ENCODE results near the gene MYO5C.

- TF ChIP-seq ZNF629 (CRISPR knock-in tag; conservative IDR thresholded peaks at IDR 0.05) = no peak
- TF ChIP-seq ZNF510 (CRISPR knock-in tag; IDR thresholded peaks at IDR 0.05; ENCODE audit: low read depth) = no peak
- TF ChIP-seq STAT5B (CRISPR knock-in tag; IDR thresholded peaks at IDR 0.05) = no peak
- TF ChIP-seq CTCF (CRISPR knock-in tag; IDR thresholded peaks at IDR 0.05) = no peak
- no peak for TF ChIP-seq NFIC (IDR thresholded peaks at IDR 0.05; ENCODE audit: low read length)
- no peak for TF ChIP-seq RXRA (CRISPR knock-in tag; IDR thresholded peaks at IDR 0.05)
- TF ChIP-seq SRSF9 (IDR thresholded peaks at IDR 0.05; ENCODE audit: borderline replicate concordance, insufficient read depth, low read depth, low read length, poor library complexity, severe bottlenecking) = no peak
Measured at GRCh38 chr15:52184721-52185120, 110.9 kb downstream of the MYO5C start.
